HL-60/S4 treated with retinoic acid at 250 ng/mL for 4 days and 3 days (cell line): ENCODE measurements around the gene NDC1.

ENCODE experiments used
- in situ Hi-C: fragments of 300-500 bp; cut with MboI; formaldehyde crosslinking; loops from 2 replicates; pipeline ENCODE4 v1.7.0; 2022; ENCODE audit warnings: low sequenced_read_pairs

Gene NDC1

DNA sequence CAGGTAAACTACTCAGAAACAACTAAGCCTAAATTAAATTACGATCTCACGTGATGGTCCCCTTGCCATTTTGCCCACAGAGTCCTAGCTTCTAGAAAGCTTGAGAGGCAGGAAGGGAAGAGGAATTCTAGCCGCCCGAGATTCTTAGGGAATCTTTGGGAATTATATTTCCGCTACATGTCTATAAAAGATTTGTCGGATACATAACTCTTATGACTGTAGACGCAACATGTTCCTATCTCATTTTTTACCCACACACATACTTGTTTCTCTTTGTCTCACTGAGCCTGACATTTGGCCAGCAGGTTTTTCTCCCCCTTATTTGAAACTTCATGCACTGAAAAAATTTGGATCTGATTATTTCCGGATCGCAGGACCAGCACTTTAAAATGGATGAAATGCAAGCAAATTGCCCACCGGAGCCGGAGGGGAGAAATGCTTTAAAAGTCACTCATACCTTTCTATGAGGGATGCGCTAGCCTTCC, 104.6 kb downstream of the NDC1 start:
- in situ Hi-C loops = no loop called here

DNA sequence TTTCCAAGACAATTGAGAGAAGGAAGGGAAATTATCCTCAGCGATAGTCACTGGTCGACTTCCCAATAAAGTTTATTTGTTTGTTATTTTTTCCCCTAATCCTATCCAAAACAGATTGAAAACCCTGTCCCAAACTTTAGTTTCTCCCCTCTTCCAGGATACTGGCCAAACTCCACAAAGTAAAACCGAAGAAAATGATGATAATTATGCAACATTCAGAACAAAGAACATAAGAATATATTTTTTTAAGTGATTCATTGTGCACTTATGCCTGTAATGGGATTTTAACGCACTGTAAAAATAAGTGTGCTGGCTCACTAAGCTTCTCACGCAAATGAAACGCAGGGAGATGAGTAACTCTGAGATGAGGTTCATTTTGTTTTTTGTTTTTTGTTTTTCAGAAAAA, 105.2 kb downstream of the NDC1 start:
- in situ Hi-C loops = no loop called here

DNA sequence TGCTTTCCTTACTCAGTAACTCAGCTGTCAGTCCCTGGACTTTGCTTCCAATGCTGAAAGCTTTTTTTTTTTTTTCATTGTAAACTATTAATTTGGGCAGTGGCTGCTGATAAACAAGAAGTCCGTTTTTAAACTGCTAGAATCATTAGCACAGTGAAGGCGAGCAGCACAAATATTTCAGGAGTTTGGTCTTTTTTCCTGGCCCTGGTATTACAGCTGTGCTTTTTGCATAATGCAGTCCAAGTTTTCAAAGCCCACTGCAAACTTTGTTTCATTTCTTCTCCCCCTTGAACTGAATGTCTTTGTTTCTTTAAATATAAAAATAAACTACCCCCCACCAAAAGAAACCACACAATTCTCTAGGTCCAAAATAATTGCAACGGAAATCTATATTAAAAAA, 105.7 kb downstream of the NDC1 start:
- in situ Hi-C loops = no loop called here

DNA sequence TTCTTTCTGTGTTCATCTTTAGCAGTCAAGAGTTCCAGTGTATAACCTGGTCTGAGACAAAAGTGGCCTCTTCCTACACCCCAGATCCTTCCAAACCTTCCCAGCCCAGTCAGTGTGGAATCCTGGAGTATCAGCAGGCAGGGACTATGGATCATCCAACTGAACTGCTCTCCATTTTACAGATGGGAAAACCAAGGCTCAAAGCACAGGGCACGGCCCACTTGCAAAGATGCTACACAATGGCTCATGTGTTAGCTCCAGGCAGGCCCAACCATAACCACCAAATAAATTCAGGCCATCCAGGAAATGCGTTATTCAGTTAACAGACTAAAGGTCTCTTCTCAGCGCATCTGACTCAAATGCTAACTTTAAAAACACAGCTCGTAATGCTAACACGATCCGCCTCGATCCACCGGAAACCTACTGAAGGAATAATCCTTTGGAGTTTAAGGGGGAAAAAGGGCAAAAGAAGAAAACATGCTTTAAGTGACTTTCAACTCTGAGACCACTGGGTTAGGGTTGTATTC, 106.3 kb downstream of the NDC1 start:
- in situ Hi-C loops = no loop called here

DNA sequence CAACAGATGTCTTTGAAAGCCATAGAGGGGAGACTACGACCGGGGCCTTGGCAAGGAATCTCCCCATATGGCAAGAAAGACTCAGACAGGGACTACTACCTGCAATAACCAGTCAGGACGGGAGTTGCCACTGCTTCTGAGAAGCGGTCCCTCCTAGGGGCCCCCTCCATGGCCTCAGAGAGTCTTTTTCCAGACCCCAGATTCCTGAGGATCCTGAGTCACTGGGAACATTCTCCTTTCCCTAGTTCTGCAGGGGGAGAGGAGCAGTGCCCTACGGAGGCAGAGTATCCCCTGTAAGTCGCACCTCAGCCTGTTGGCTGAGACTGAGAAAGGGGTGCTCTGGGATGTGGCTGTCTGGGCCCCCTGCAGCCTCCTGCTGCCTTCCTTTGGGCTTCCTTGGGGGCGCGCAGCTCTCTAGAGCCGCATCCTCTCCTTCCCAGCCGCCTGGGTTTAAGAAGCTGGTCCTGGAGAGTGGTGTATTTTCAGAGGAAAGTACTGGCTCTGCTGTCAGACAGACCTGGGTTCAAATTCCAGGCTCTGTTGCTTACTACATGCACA, 107.0 kb downstream of the NDC1 start:
- in situ Hi-C loops = no loop called here

DNA sequence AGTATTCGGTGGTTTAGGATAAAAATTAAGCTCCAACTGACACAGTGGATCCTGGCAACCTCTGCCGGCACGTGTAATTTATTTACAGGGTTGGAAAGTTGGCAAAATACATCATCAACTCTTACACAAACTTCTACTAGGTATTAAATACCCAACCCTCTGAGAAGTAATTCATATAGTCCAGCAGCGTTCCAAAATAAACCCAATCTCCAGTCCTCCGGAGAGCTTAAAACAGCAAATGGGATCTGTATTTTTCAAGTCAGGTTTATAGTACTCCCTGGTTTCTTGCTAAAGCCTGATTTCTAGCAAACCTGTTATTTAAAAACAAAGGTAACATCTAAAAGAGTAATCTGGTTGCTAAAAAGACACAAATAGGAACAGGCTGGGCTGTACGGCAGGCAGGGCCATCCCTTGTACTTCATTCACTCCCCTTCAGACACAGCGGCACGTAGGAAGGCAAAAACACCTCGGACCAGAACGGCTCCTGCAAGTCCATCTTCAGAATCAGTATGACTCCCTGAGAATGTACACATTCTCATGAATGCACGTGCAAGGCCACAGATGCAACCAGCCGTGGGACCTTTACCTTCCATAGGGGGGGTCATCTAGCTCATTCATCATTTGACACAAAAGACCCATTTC, 107.8 kb downstream of the NDC1 start:
- in situ Hi-C loops = no loop called here

DNA sequence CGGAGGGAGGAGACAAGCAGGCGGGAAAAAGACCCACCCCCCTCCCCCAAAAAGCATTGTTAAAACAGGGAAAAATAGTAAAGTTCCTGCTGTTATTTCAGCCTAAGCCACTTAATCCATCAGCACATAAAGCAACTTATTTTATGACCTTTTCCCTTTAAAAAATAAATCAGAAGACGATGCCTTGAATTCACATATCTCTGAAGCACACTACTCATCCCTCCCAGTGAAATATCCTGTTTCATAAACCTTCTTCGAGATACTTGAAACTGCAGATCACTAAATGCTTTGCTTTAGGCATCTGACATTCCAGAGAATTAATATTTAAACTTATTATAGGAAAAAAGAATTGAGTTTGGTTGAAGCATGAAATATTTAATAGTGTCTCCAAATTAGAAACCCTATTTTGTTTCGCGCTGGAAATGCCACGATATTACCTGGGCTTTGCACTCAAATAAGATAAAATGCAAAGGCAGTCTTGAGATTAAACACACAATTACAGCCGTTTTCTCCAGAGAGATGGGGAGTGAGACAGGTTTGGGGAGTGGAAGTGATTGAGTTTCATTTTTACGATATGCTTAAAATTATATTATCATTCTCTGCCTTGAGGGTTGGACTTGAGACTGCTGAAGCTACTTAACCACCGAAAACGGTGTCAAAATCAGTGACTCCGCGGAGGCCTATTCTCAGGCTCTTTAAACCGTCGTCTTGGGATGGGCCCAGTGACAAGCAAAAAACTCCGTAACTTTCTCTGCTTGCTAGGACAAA, 108.5 kb downstream of the NDC1 start:
- in situ Hi-C loops = no loop called here

DNA sequence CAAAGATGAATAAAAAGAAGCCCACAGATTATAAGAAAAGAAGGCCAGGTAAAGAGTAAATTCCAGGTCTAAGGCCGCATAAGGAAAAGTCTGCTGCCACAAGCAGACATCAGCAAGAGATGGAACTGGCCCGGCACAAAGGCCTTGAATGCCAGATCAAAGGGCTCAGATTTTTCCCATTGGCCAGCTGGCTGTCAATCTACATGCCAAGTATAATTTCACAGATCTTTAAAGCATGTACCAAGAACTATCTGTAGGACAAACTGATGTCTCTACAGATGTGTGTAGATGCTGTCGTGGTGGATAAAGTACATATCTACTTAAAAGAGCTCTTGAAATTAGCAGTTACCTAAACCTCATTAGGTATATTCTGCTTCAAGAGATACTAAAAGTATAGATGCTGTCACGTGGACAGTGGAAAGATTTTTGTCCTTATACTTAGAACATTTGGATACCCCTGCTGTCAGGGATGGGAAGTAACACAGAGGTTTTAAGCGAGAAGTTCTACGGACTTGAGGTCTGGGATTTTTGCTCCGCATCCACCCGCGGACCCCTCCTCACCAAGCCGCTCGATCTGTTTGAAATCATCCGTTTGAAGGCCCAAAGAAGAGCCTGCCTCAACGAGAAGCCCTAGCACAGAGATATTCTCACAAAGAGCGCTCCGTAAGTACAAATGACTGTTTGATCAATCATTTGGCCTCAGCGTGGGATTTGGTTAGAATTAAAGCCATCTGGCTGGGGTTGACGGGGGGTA, 109.2 kb downstream of the NDC1 start:
- in situ Hi-C loops = no loop called here

DNA sequence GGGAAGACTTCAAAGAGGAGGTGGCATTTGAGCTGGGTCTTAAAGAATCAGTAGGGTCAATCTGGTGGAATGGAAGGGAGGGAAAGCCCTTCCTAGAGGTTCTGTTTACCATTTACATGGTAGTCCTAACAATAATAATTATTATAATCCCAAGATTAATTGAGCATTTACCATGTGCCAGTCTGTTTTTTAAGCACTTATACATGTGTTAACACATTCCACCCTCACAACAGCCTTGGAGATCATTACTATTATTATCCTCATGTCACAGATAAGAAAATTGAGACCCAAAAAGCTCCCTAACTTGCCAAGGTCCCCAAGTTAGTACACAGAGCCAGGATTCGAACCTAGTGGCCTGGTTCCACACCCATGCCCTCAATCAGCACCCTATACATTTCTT, 109.9 kb downstream of the NDC1 start:
- in situ Hi-C loops = no loop called here

DNA sequence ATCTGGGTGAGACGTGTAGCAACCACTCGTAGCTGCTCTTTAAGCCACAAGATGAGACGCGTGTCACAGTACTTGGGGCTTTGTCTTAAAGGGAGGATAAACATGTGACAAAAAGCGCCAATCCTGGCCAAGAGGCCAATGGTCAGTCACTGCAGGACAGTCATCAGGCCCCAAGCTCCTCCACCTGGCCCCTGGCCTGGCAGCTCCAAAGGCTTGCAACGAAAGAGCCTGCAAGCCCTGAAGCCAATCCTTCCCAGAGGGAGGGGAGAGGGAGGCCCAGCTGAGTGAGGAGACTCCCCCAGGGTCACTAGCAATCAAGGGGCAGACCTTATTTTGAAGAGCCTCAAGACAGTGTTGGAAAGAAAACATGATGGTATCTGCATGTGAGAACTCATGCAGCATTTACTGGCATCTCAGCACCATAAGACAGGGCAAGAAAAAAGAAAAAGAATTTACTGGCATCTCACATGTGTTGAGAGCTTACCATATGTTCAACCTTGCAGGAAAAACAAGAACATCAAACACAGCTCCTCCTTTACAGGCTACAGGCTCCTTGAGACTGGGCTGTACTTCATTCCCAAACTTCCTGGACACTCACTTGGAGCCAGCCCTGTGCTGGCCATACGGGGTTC, 110.5 kb downstream of the NDC1 start:
- in situ Hi-C loops = no loop called here

DNA sequence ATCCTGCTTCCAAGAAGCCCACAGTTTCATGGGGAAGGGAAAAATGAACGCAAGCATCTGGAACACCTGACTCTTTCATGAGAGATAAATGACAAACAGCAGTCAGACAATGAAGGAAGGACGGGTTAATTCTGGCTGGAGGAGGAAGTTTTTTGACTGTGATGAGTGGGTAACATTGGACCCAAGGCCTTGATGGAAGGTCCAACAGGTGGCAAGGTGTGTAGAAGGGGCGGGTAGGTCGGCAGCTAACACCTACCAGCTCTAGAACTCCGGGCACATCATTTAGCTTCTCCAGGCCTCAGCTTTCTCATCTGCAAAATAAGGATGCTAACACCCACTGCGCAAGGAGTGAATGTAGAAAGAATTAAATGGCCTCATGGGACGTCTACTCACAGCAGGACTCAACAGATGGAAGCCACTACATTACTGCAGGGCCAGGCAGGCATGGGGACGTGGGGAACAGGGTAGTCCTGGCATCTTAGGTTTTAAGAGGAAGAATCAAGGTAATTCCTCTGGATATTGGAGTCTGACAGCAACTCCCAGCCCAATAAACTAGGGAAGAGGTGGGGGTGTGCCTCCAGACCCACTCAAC, 112.0 kb downstream of the NDC1 start:
- in situ Hi-C loops = no loop called here

DNA sequence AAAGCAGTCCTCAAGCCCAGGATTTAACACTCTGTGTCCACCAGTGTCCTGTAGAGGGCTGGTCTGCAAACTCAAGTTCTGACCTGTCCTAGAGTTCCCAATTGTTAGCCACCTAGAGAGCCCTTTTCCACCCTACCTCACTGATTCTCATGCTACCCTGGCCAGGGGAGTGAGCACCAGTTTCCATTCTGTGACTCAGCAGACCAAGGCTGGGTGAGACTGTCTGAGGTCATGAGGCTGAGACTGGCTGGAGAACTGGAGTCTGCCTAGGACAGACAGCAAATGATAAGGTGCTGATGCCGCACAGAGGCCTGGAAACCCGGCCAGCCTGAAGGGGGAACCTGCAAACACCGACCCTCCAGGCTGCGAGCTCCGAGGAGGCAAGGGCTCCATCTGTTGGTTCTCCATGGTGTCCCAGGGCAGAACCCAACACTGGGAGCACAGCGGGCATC, 112.8 kb downstream of the NDC1 start:
- in situ Hi-C loops = no loop called here

DNA sequence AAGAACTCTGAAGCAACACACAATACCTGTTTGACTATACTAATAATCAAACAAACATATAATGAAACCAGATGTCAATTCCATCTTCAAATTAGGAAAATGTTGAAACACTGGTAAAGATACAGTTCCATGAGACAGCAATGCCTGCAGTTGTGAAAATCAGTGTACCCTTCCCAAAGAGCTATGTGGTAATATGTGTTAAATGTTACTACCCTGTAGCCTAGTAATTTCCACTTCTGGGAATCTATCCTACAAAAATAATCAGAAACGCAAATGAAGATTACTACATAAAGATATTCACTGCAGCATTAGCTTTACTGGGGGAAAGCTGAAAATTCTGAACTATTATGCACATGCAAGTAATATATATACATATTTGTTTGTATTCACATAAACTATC, 116.1 kb downstream of the NDC1 start:
- in situ Hi-C loops = no loop called here

DNA sequence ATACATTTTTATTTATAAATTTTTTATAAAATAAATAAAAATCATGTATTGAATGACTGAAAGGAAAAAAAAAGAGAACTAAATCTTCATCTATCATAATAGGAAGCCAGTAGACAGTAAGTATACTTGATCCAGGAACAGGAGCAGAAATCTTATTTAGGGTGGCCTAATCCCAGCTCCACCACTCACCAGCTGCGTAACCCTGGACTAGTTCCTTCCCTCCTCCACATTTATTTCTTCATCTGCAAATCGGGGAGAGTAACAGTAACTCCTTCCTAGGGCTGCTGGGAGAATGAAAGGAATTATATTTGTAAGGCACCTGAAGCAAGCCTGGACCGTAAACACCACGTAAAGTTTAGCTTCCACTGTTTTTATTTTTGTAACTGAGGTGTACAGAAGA, 117.0 kb downstream of the NDC1 start:
- in situ Hi-C loops = no loop called here

DNA sequence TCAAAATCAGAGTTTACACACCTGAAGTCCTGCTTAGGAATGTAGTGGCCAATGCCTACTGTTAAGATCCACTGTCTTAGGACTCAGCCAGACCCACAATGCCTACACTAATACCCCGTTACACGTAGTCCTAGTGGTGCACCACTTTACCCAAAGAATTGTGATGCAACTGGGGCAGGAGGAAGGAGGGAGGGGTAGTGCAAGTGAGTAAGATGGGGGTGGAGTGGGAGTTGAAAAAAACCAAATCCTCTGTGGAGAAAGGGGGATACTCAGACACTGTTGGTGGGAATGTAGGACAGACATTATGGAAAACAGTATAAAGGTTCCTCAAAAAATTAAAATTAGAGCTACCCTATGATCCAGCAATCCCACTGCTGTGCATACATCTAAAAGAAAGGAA, 118.6 kb downstream of the NDC1 start:
- in situ Hi-C loops = no loop called here

DNA sequence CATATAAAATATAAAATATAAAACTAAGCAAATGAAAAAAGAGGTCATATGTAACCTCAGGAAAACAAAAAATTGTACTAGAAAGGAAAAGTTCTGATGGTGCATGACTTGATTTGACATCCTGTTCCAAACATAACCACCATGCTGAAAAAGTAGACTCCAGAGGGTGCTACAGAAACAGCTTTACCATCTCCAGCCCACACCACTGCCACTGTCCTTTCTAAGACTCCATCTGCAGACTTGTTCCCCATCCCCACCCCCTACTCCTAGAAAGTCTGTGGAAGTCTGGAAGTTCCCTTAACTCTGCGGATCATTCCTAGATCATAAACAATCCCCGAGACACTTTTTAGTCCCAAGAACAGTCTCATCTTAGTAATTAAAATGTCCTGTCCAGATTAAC, 119.7 kb downstream of the NDC1 start:
- in situ Hi-C loops = no loop called here

DNA sequence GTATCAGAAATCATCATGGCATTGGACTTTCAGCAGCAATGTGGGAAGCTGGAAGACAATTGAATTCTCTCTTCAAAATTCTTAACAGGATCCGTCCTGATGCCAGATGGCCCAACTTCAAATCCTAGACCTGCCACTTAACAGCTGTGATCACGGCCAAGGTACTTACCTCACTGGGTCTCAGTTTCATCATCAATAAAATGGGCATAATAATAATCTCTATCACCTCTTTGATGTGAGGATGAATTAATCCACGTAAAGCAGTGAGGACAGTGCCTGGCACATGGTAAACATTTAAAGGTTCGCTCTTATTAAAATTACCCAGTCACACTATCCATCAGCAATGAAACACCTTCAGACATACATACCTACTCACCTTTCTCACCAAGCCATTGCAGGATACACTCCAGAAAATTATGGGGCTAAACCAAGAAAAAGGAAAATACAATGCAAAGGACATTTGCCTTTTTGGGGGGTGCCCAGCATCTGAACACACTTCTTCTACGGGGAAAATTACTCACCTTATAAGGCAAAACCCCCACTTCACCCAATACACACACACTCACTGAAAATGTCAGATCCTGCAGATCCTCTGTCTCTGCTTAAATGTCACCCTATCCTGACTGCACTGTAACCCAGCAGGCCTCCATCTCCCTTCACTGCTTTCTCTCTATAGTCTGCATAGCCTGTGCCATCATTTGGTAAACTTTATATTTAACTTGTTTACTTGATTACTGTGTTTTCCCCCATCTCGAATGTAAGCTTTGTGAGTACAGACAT, 120.9 kb downstream of the NDC1 start:
- in situ Hi-C loops = no loop called here

DNA sequence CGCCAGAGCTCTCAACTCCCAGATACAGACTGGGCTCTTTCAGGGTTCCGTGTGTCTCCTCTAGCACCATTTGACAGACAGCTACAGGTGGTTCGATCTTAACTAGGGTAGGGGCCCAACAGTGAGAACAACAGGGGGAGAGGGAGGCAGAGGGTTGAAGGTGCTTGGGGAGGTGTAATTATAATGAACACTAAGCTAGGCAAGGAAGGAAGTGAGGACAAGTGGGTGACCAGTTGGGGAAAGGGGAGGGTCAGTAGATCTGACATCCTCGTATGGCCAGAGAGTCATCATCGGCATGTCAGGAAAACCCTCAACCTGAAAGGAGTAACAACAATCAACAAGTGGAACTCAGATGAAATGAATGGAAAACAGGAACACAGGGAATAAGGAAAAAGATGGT, 121.9 kb downstream of the NDC1 start:
- in situ Hi-C loops = no loop called here

DNA sequence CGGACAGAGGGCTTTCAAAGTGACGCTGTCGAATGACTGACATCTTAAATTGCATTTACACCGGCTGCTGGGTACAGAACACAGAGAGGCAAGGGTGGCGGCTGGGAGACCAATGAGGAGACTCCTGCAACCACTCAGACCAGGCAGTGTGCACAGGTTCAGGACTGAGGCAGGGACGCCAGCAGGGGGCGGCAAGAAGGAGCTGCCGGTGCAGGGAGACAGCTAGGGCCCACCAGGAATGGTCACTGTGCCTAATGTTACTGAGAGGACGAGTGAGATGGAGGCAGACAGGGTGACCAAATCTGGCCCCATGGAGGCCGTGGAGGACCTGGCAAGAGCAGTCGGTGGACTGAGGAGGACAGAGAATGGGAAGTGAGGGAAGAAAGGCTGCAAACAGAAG, 122.6 kb downstream of the NDC1 start:
- in situ Hi-C loops = no loop called here
